Brain microvascular endothelial cell (primary cell): ENCODE measurements around the gene HLA-DRA.
A peak's percentile ranks its signal among the peaks of the same experiment; 100 is the strongest.

Experiments used
- DNase-seq: peaks from one replicate; pipeline ENCODE4 v3.0.0-alpha.2; 2020
- H3K27ac ChIP-seq: fragments of 250-450 bp; sonication (Bioruptor Pico); 2 replicates; pipeline ENCODE4 v1.5.1; 2020; ENCODE audit warnings: mild to moderate bottlenecking, moderate library complexity
- H3K27me3 ChIP-seq: fragments of 250-450 bp; sonication (Bioruptor Pico); replicated peaks from 2 replicates; pipeline ENCODE4 v1.5.1; 2020; ENCODE audit warnings: mild to moderate bottlenecking
- H3K36me3 ChIP-seq: fragments of 250-450 bp; sonication (Bioruptor Pico); replicated peaks from 2 replicates; pipeline ENCODE4 v1.5.1; 2020; ENCODE audit warnings: mild to moderate bottlenecking
- H3K4me3 ChIP-seq: 2 replicates; pipeline ENCODE4 v1.5.1; 2011; ENCODE audit warnings: low read depth, mild to moderate bottlenecking, control low read depth, low read length, moderate library complexity
- in situ Hi-C: cut with HindIII; loops from 2 replicates; pipeline ENCODE4 v1.10.0; 2017; ENCODE audit warnings: low sequenced_read_pairs, low pct_ligation_motif_present
- TF ChIP-seq, protein P1 (sequence below): IDR thresholded peaks from 2 replicates; pipeline ENCODE4 v1.5.1; 2011; ENCODE audit warnings: low read depth, mild to moderate bottlenecking, moderate library complexity, low read length, control low read depth, inconsistent platforms; ENCODE audit errors: missing control alignments

HLA-DRA gene

DNA sequence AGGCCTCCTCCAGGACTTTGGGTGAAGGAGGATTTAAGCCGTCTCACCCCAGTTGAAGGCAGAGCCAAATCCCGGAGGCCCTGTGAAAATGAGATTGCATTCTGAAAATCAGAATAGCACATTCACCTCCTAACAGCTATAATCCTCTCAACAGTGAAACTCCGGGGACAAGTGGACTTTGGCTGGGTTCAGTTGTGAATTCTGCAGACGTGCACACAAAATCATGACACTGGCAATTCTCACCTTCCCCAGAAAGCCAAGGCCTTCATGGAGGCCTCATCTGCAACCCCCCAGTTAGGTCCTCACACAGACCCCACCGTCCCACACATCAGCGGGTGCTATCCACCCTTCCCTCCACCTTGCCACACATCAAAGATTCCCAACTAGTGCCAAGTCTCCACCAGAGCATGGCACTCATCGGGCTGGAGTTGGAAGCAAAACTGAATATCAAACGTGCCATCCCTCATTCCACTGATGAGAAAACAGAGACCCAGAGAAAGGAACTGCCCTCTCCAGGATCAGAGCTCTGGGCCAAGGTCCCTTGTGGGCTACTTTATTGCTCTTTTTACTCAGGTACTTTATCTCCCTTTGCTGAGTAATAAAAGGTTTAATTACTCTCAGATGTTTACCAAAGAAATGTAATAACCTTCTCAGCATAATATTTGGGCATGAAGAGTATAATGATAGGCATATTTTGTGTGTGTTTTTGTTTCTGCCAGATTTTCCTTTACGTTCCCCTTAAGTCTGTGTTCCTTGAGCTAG lies 27.9 kb upstream of the HLA-DRA start:
- Histone ChIP-seq H3K4me3 (no peak overlapping the region), H3K27me3 (peaks cover 3% of the 10 kb centered on the region), H3K36me3 (no peaks in the 10 kb centered on the region), H3K27ac (no peak overlapping the region)
- DNase-seq: no peak
- in situ Hi-C loops: no loop called here
- TF ChIP-seq, protein P1, sequence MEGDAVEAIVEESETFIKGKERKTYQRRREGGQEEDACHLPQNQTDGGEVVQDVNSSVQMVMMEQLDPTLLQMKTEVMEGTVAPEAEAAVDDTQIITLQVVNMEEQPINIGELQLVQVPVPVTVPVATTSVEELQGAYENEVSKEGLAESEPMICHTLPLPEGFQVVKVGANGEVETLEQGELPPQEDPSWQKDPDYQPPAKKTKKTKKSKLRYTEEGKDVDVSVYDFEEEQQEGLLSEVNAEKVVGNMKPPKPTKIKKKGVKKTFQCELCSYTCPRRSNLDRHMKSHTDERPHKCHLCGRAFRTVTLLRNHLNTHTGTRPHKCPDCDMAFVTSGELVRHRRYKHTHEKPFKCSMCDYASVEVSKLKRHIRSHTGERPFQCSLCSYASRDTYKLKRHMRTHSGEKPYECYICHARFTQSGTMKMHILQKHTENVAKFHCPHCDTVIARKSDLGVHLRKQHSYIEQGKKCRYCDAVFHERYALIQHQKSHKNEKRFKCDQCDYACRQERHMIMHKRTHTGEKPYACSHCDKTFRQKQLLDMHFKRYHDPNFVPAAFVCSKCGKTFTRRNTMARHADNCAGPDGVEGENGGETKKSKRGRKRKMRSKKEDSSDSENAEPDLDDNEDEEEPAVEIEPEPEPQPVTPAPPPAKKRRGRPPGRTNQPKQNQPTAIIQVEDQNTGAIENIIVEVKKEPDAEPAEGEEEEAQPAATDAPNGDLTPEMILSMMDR: no peak

- Histone ChIP-seq H3K27me3 (peaks cover 3% of the 10 kb centered on the region), H3K4me3 (no peak overlapping the region), H3K27ac (no peak overlapping the region), H3K36me3 (no peaks in the 10 kb centered on the region)
- in situ Hi-C loops: no loop called here
- TF ChIP-seq, protein P1: peak; percentile 96
- peak; percentile 63 for DNase-seq
These were observed 26.1 kb upstream of the HLA-DRA start for GRCh38 chr6:32413427-32414047.

GRCh38 chr6:32415521-32416019 lies 24.1 kb upstream of the HLA-DRA start:
- in situ Hi-C loops: no loop called here
- Histone ChIP-seq H3K4me3 (no peak overlapping the region), H3K27ac (no peak overlapping the region), H3K36me3 (no peaks in the 10 kb centered on the region), H3K27me3 (peaks cover 3% of the 10 kb centered on the region)
- DNase-seq: peak; percentile 63
- TF ChIP-seq, protein P1: peak; percentile 99

DNA sequence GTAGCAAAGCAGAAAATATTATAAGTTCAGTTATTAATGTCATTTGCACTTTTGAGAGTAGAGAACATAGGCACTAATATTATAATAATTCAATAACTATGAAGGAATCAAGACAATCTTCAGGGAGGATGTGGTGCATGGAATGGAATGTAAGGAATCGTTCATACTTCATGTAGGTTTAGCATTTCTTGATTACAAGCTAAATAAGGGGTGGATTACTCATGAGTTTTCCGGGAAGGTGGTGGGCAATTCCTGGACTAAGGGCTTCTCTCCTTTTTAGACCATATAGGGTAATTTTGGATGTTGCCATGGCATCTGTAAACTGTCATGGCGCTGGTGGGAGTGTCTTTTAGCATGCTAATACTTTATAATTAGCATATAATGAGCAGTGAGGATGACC lies 23.7 kb upstream of the HLA-DRA start:
- H3K27me3 ChIP-seq: peaks cover 6% of the 10 kb centered on the region
- in situ Hi-C loops: no loop called here
- H3K4me3 ChIP-seq: no peak overlapping the region
- TF ChIP-seq, protein P1: no peak
- no peaks in the 10 kb centered on the region for H3K36me3 ChIP-seq
- DNase-seq: no peak
- no peak overlapping the region for H3K27ac ChIP-seq

GRCh38 chr6:32424589-32425300 lies 14.9 kb upstream of the HLA-DRA start:
- in situ Hi-C loops: no loop called here
- H3K36me3 ChIP-seq: no peaks in the 10 kb centered on the region
- H3K27me3 ChIP-seq: peaks cover 7% of the 10 kb centered on the region
- H3K4me3 ChIP-seq: no peak overlapping the region
- DNase-seq: no peak
- H3K27ac ChIP-seq: no peak overlapping the region
- TF ChIP-seq, protein P1: no peak
